Natural killer cell (primary cell): ENCODE results near the gene RPS19. TPM values are rescaled to one million over a fixed set of nuclear protein-coding genes. Genes with fewer than 3 reads are reported as not detected.

Experiments
- ATAC-seq, 3 donors: fragments of 150-1000 bp in 2 of 3; fragments of 200-7000 bp in 1 of 3; cut with Tn5 transposase; 1 replicate in 1 of 3; 2 replicates in 2 of 3; pipeline ENCODE4 v1.10.0; 2021; ENCODE audit warnings: mild to moderate bottlenecking in 2 of 3, moderate library complexity in 2 of 3
- DNase-seq, 2 donors: peaks; one replicate each; pipeline versions ENCODE4 v3.0.0 to v3.0.0-alpha.2; 2013 to 2021; ENCODE audit warnings: mixed read lengths in 1 of 2
- H3K27ac ChIP-seq: one replicate; pipeline ENCODE4 v1.5.1; 2013; ENCODE audit warnings: mild to moderate bottlenecking, low read length
- H3K27me3 ChIP-seq: one replicate; pipeline ENCODE4 v1.6.1; 2013; ENCODE audit warnings: low read length; ENCODE audit not compliant: control insufficient read depth, insufficient read depth
- H3K36me3 ChIP-seq: one replicate; pipeline ENCODE4 v1.6.1; 2013; ENCODE audit warnings: low read length; ENCODE audit not compliant: control insufficient read depth, insufficient read depth
- H3K4me1 ChIP-seq: one replicate; pipeline ENCODE4 v1.6.1; 2013; ENCODE audit warnings: low read length; ENCODE audit not compliant: control insufficient read depth, insufficient read depth
- H3K4me3 ChIP-seq: one replicate; pipeline ENCODE4 v1.5.1; 2013; ENCODE audit warnings: low read length
- H3K9me3 ChIP-seq: one replicate; pipeline ENCODE4 v1.6.1; 2013; ENCODE audit warnings: low read length; ENCODE audit not compliant: control insufficient read depth, insufficient read depth
- H3K27ac Mint-ChIP-seq, 2 donors: one replicate each; pipeline ENCODE4 v1.8.0; 2022; ENCODE audit warnings: mild to moderate bottlenecking in 2 of 2, mixed read lengths in 2 of 2, moderate library complexity in 1 of 2
- H3K27me3 Mint-ChIP-seq, 2 donors: one replicate each; pipeline ENCODE4 v1.8.0; 2022; ENCODE audit warnings: low read depth in 2 of 2, mixed read lengths in 2 of 2
- H3K36me3 Mint-ChIP-seq: one replicate; pipeline ENCODE4 v1.8.0; 2022; ENCODE audit warnings: mixed read lengths
- H3K4me1 Mint-ChIP-seq, 2 donors: one replicate each; pipeline ENCODE4 v1.8.0; 2022; ENCODE audit warnings: mixed read lengths in 2 of 2
- H3K4me3 Mint-ChIP-seq: one replicate; pipeline ENCODE4 v1.8.0; 2022; ENCODE audit warnings: mild to moderate bottlenecking, moderate library complexity, mixed read lengths
- H3K9me3 Mint-ChIP-seq, 2 donors: one replicate each; pipeline ENCODE4 v1.8.0; 2022; ENCODE audit warnings: mixed read lengths in 2 of 2
- CTCF ChIP-seq: fragments of 200-600 bp; IDR thresholded peaks from one replicate; pipeline ENCODE4 v1.8.0; 2022; ENCODE audit warnings: antibody characterized with exemption
- WGBS: methylation state at CpG from one replicate; pipeline ENCODE4 v1.1.7; 2013; ENCODE audit warnings: missing lambda C conversion rate; ENCODE audit not compliant: insufficient coverage; 5-methylcytosine and 5-hydroxymethylcytosine counted together
- intact Hi-C: fragments of 100-400 bp; cut with micrococcal nuclease; formaldehyde crosslinking; loops from one replicate; pipeline ENCODE4 v1.14.2; 2022
- total RNA-seq, 4 donors: library from RNA; stranded (reverse); fragments of 120-200 nt in 1 of 4; gene quantifications; one replicate each; pipeline versions ENCODE4 v1.2.3 to v1.2.4, GENCODE V29; 2013 to 2022

RPS19 gene
- total RNA-seq, 3 donors from 2014 or later (not counting 1 experiment from before 2014, with no cell fraction given) = 1,358 to 1,814 (median 1,709) TPM

- Mint-ChIP-seq H3K4me1 (peaks cover 24 to 54% of the 10 kb centered on the region in 2 donors), H3K27ac (peak overlapping the region; percentile 71 to 92), H3K9me3 (no peaks in the 10 kb centered on the region), H3K36me3 (peaks cover 14% of the 10 kb centered on the region), H3K4me3 (no peak overlapping the region), H3K27me3 (no peaks in the 10 kb centered on the region)
- WGBS = 97% methylated on average over 20 of the region's 24 CpGs
- DNase-seq (no peak), ATAC-seq (no peak)
- H3K27ac ChIP-seq = no peak overlapping the region
- peaks cover 61% of the 10 kb centered on the region for H3K4me1 ChIP-seq
- no peaks in the 10 kb centered on the region for H3K27me3 ChIP-seq
- no peak for TF ChIP-seq CTCF
- H3K4me3 ChIP-seq = no peak overlapping the region
- H3K36me3 ChIP-seq = peaks cover 79% of the 10 kb centered on the region
- intact Hi-C loops = no loop called here
- no peaks in the 10 kb centered on the region for H3K9me3 ChIP-seq
Observed at GRCh38 chr19:41897820-41898219, 37.8 kb downstream of the RPS19 start.

- DNase-seq (no peak), ATAC-seq (no peak)
- Mint-ChIP-seq H3K4me1 (peaks cover 21 to 50% of the 10 kb centered on the region in 2 donors), H3K27ac (peak overlapping the region; percentile 71 to 92), H3K36me3 (peaks cover 14% of the 10 kb centered on the region), H3K27me3 (no peaks in the 10 kb centered on the region), H3K4me3 (no peak overlapping the region), H3K9me3 (no peaks in the 10 kb centered on the region)
- no peaks in the 10 kb centered on the region for H3K27me3 ChIP-seq
- H3K36me3 ChIP-seq = peaks cover 80% of the 10 kb centered on the region
- H3K27ac ChIP-seq = no peak overlapping the region
- H3K4me1 ChIP-seq = peaks cover 61% of the 10 kb centered on the region
- no peak overlapping the region for H3K4me3 ChIP-seq
- WGBS = 95% methylated on average over 15 of the region's 15 CpGs
- no peaks in the 10 kb centered on the region for H3K9me3 ChIP-seq
- no peak for TF ChIP-seq CTCF
- intact Hi-C loops = no loop called here
Observed at GRCh38 chr19:41898235-41898634, 38.2 kb downstream of the RPS19 start.

- H3K27ac Mint-ChIP-seq = no peak overlapping the region
- H3K27me3 ChIP-seq = no peaks in the 10 kb centered on the region
- peaks cover 7% of the 10 kb centered on the region for H3K36me3 Mint-ChIP-seq
- WGBS = 95% methylated on average over 21 of the region's 21 CpGs
- peaks cover 49% of the 10 kb centered on the region for H3K4me1 ChIP-seq
- intact Hi-C loops = no loop called here
- ATAC-seq (no peak), DNase-seq (no peak)
- no peaks in the 10 kb centered on the region for H3K9me3 Mint-ChIP-seq
- H3K36me3 ChIP-seq = peaks cover 90% of the 10 kb centered on the region
- no peak overlapping the region for H3K27ac ChIP-seq
- no peaks in the 10 kb centered on the region for H3K9me3 ChIP-seq
- H3K4me3 ChIP-seq = no peak overlapping the region
- peaks cover 8 to 53% of the 10 kb centered on the region in 2 donors for H3K4me1 Mint-ChIP-seq
- H3K27me3 Mint-ChIP-seq = no peaks in the 10 kb centered on the region
- TF ChIP-seq CTCF = no peak
- no peak overlapping the region for H3K4me3 Mint-ChIP-seq
Observed at GRCh38 chr19:41901707-41902360, 41.8 kb downstream of the RPS19 start.

GRCh38 chr19:41902594-41902993 is 42.5 kb downstream of the RPS19 start:
- H3K27me3 ChIP-seq = no peaks in the 10 kb centered on the region
- peaks cover 93% of the 10 kb centered on the region for H3K36me3 ChIP-seq
- Mint-ChIP-seq H3K27ac (peak overlapping the region in 1 of 2 donors; percentile 9), H3K27me3 (no peaks in the 10 kb centered on the region), H3K4me3 (no peak overlapping the region), H3K9me3 (no peaks in the 10 kb centered on the region), H3K4me1 (peaks cover 11 to 57% of the 10 kb centered on the region in 2 donors), H3K36me3 (peaks cover 7% of the 10 kb centered on the region)
- 98% methylated on average over 17 of the region's 17 CpGs for WGBS
- DNase-seq = no peak
- H3K9me3 ChIP-seq = no peaks in the 10 kb centered on the region
- no peak overlapping the region for H3K4me3 ChIP-seq
- peaks cover 43% of the 10 kb centered on the region for H3K4me1 ChIP-seq
- intact Hi-C loops = no loop called here
- TF ChIP-seq CTCF = no peak
- ATAC-seq = no peak
- H3K27ac ChIP-seq = no peak overlapping the region
